Activated naive CD8-positive, alpha-beta T cell treated with anti-CD3 and anti-CD28 coated beads, Interleukin-2, amount 50 U/mL, for 16 hours (primary cell): ENCODE data around the gene GNA12.
"Not testable (repeated sequence)": the region's sequence is repeated elsewhere in the genome, so short reads cannot be mapped to it uniquely, and the experiment has no call there.

Source experiments
- DNase-seq: peaks from one replicate; pipeline ENCODE4 v3.0.0-alpha.2; 2020; ENCODE audit warnings: low read depth, low spot score

The GNA12 gene

GRCh38 chr7:2693420-2694121 lies 150.5 kb downstream of the GNA12 start:
- not testable (repeated sequence) for DNase-seq

GRCh38 chr7:2692543-2692942 lies 151.6 kb downstream of the GNA12 start:
- DNase-seq: no peak

DNA sequence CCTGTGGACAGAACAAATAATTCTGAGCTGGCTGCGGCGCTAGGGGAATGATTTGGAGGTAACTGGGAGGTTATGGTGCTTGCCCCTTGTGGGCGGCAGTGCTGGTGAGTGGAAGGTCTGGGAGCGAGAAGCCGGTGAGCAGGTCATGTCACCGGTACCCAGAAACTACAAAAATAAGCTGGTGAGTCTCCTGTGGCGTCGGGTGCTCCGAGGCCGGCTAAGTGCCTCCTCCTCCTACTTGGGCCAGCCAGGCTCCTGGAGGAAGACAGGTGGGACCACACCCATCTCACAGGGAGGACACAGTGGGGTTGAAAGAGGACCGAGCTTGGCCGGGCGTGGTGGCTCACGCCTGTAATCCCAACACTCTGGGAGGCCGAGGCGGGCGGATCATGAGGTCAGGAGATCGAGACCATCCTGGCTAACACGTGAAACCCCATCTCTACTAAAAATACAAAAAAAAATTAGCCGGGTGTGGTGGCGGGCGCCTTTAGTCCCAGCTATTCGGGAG lies 152.1 kb downstream of the GNA12 start:
- not testable (repeated sequence) for DNase-seq

- no peak for DNase-seq
These were observed 152.9 kb downstream of the GNA12 start for GRCh38 chr7:2691011-2691707.

GRCh38 chr7:2689951-2690705 lies 154.0 kb downstream of the GNA12 start:
- DNase-seq: no peak

- no peak for DNase-seq
These were observed 154.7 kb downstream of the GNA12 start for GRCh38 chr7:2689343-2689847.

- DNase-seq: no peak
These were observed 155.4 kb downstream of the GNA12 start for GRCh38 chr7:2688409-2689342.

GRCh38 chr7:2687881-2688318 lies 156.2 kb downstream of the GNA12 start, which contains the start of gene AMZ1:
TSS of gene AMZ1 (plus strand) at chr7:2688202. CDS start at chr7:2700452, 12,250 bp downstream.
- no peak for DNase-seq

GRCh38 chr7:2687338-2687869 lies 156.7 kb downstream of the GNA12 start:
- DNase-seq: no peak

DNA sequence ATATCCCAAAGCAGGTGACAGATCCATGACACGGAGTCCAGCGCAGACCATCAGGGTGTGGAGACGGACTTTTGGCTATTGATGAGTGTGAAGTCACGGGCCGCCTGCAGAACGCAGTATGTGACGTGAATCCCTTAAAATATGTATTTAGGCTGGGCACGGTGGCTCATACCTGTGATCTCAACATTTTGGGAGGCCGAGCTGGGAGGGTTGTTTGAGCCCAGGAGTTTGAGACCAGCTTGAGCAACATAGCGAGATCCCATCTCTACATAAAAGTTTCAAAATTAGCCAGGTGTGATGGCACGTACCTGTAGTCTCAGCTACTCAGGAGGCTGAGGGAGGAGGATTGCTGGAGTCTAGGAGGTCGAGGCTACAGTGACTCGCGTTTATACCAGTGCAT lies 158.0 kb downstream of the GNA12 start:
- DNase-seq: no peak

DNA sequence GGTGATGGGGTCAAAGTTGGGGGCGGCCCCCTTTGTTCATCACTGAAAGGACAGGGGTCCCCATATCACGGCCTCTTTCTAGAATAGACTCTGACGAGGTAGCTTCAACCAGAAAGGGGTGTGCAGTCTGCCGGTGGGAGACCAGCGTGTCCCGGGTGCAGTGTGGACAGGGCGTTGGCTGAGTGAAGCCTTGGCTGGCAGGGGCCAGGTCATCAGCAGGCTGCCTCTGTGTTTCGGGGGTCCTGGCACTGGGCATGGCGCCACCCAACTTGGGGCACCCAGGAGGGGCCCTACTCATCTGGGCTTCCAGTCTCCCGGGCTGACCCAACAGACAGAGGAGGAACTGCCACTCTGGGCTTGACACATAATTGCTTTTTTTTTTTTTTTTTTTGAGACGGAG lies 159.6 kb downstream of the GNA12 start:
- DNase-seq: no peak

DNA sequence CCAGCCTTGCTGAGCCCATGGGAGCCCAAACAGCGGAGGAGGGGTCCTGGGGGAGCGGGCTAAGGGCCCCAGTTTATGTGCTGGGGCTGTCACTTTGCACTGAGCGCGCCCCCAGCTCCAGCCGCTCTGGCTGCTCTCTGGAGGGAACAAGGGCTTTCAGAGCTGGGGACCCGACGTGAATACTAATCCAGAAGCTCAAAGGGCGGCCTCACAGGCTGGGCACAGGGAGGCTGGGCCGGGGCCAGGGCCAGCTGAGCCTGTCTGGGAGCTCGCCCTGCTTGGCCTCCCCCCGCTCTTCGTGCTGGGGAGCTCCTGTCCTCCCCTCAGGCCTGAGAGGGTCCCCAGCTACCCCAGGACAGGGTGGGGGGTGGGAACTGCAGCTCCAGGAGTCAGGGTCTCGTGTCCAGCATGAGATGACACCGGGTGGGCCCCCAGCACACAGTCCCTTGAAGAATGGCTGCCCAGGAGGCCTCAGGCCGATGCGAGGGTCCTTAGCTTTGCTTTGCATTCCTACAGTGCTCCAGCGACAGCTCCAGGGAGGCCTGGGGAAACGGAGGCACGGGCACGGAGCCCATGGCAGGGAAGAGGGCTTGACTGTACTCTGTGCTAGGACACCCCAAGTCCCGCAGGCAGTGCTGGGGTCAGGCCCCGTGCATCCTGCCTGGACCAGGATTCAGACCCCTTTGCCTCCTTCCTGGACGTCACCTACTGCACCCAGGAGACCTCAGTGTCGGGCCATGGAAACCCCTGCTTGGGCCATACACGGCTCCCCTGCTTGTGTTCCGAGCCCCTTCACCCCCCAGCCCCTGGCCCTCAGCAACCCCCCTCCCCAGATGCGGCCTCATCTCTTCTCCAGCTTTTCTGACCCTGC lies 161.9 kb downstream of the GNA12 start:
- no peak for DNase-seq

GRCh38 chr7:2680792-2681490 lies 163.2 kb downstream of the GNA12 start:
- DNase-seq: no peak

GRCh38 chr7:2680256-2680655 lies 163.9 kb downstream of the GNA12 start:
- DNase-seq: no peak

GRCh38 chr7:2679135-2680127 lies 164.7 kb downstream of the GNA12 start:
- DNase-seq: not testable (repeated sequence)

- not testable (repeated sequence) for DNase-seq
These were observed 165.7 kb downstream of the GNA12 start for GRCh38 chr7:2678454-2678853.
